NCI-H2107 (cell line): ENCODE data around the gene EN2.
"Not testable (repeated sequence)": the region's sequence is repeated elsewhere in the genome, so short reads cannot be mapped to it uniquely, and the experiment has no call there.

Source experiments
- DNase-seq: peaks from one replicate; lab custom pipeline; 2025; lab: John Stamatoyannopoulos, UW

Gene EN2

DNA sequence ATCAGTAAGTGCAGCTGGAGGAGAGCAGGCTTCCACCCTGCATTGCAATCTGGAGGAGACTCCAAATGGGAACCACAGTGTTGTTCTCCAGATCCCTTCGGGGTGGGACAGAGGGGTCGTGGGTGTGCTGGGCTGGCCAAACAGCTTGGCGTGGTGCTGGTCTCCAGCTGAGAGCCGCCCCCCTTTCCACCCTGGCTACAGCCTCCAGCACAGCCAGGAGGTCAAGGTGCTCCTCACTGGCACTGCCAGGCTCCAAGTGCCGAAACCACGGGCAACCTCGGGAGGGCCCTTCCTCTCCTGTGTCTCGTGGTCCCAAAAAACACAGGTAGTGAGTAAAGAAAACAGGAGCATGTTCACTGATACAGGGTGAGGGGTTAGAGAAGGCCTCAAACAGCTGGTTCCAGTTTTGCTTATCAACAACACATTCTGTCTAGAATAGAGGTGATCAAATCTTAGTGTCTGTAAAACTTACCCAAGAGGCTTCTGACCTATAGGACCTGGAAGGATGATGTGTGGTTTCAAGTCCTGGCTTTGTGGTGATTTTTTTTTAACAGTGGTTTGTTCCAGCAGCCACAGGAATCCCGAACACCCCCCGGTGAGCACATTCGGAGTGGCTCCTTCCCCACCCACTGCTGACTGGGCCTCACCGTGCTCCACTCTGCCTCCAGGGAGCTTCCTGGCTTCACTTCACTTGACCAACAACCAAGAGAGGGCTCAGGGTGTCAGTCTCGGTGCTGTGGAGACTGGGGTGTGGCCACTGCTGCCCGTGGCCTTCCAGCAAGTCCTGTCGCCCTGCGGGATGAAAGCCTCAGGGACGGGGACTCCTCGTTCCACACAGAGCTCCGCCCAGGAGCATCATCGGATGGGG lies 31.2 kb upstream of the EN2 start:
- no peak for DNase-seq

DNA sequence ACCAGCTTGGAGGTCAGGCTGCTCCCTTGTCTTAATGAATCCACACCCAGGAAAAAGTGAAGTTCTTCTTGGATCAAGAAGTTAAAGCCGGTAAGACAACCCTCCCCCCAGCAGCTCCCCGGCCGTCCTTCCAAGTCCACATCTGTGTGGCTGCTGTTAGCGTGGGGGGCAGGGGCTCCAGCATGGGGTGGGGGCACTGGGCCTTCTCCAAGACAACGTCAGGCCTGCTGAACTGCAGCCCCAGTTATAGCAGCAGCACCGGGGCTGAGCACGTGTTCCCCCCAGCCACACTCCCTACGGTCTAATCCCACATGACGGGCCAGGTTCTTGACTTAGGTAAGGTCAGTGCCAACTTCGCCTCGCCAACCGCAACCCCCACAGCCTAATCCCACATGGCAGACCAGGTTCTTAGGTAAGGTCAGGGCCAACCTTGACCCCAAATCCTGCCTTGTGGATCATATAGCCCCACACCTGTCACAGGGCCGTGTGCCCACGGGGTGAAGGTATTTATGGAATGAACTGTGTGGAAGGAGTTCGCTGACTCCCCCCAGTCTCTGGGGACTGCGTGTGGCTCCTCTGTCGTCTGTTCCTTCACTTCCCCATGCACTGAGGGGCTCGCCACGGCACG lies 30.4 kb upstream of the EN2 start:
- no peak for DNase-seq

DNA sequence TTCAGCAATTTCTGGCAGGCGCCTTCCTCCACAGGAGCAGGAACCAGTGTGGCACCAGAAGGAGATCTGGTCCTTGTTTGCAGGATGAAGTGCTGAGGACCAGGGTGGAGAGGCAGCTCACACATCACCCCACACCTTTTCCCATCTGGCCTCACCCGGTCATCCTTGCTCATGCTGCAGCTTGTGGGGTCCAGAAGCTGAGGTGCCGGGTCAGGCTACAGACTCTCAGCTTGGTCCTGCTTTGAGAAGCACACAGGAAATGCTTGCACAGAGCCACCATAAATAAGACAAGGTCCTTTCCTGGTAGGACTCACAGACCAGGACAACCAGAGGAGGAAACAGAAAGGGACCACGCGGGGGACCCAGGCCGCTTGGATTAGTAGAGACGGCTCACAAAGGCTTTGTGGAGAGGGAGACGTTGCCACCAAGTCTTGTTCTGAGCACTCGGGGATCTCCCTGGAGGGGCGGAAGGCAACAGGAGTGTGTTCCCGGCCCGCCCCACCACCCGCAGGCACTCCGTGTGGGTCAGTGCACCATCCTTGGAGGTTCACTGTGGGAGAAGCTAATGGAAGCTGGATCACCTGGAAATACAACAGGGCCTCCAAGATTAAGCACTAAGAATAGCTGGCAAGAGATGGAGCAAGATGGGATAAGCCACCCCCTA lies 29.6 kb upstream of the EN2 start:
- no peak for DNase-seq

DNA sequence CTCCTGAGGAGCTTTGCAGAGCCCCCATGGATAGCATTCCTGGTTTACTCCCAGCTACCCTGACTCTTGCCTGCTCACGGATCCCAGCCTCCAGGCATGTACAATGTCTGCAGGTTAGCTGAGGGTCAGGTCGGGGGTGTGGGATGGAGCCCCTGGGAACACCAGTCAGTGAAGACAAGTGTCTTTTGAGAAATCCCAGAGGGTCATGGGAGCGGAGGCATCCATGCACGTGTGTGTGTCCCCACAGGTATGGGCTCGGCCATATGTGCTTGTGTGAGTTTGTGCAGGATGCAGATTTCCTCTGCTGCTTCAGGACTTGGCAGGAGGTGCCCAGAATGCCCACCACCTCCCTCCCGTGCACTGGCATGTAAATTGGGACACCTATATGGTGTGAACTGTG lies 28.3 kb upstream of the EN2 start:
- DNase-seq = no peak

DNA sequence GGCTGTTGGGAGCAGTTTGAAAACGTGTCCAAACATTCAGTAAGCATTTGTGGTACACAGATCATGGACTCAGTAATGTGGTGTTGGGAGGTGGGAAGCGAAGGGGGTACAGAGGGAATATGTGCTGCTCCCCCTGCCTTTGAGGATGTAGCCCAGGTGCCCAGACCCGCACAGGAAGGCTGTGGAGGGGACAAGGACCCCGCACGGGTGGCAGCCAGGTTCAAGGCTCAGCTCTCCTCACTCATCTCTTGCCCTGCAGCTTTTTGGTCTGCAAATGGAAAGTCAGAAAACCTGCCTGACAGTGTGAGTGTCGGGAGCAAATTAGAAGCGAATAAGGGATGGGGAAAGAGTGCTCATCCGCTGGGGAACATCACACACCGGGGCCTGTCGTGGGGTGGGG lies 27.3 kb upstream of the EN2 start:
- DNase-seq = no peak

DNA sequence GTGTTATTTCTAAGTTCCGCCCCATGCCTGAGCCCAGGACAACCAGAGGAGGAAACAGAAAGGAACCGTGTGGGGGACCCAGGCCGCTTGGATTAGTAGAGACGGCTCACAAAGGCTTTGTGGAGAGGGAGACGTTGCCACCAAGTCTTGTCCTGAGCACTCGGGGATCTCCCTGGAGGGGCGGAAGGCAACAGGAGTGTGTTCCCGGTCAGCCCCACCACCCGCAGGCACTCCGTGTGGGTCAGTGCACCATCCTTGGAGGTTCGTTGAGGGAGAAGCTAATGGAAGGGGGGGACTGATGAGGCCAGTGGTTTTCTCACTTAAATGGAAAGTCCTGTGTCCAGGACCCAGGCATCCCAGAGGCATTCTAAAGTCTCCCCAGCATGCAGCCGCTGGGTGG lies 26.7 kb upstream of the EN2 start:
- no peak for DNase-seq

DNA sequence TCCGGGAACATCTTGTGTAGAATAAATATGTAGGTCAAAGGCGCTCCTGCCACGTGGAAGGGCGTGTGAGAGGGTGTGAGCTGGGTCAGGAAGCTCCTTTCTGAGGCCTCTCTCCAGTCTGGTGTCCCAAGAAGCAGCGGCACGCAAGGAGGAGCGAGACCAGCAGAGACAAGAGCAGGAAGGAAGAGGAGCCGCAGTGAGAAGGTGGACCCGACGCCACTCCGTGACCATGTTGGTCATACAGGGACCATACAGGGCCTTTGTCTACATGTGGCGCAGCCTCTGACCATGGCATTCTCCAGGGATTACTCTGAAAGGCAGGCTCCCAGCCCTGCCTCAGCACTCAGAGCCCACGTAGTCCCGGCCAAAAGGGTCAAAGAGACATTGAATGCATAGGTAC lies 26.2 kb upstream of the EN2 start:
- no peak for DNase-seq

DNA sequence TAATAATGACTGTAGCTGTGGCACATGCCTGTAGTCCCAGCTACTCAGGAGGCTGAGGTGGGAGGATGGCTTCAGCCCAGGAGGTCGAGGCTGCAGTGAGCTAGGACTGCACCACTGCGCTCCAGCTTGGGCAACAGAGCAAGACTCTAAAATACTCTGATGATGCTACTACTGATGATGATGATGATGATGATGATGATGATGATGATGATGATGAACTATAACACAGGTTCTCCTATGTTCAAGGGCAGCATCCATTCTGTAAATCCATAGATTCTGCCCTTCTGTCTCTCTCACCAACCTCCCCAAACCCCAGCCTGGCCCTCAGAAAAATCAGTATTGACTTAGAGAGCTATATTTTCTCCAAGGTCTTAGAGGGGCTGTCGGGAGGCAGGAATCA lies 22.8 kb upstream of the EN2 start:
- DNase-seq = no peak

DNA sequence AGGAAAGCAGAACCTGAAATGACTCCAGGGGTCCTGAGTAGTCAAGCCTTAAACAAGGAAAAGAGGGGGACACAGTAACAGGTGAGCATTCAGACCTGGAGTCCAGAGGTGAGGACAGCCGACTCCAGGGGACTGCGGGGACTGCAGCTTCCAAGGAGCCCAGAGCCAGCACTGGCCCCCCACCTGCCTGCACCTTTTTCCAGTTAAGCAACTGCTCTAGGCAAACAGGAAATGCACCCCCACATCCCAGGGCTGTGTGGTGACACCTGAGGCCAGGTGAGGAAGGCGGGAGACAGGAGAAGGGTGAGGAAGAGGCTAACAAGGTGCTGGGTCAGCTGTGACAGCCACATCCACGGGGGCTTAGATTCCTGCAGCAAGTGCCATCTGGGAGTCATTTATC lies 20.1 kb upstream of the EN2 start:
- DNase-seq = no peak

DNA sequence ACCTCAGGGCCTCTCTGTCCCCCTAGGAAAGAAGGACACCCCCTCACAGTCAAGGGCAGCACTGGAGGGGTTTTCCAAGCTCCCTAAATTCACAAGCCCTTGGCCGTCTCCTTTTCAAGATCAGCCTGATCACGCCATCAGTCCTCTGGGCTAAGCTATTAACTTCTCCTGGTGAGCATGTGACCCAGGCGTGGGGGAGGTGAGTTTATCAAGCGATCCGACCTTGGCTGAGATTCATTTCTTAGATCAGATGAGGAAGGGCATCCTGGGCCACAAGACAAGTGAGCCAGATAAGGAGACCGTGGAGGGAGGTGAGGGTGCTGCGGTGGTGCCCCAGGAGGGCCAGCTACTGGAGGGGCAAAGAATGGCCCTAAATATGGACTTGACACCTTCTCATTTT lies 19.2 kb upstream of the EN2 start:
- DNase-seq = no peak

DNA sequence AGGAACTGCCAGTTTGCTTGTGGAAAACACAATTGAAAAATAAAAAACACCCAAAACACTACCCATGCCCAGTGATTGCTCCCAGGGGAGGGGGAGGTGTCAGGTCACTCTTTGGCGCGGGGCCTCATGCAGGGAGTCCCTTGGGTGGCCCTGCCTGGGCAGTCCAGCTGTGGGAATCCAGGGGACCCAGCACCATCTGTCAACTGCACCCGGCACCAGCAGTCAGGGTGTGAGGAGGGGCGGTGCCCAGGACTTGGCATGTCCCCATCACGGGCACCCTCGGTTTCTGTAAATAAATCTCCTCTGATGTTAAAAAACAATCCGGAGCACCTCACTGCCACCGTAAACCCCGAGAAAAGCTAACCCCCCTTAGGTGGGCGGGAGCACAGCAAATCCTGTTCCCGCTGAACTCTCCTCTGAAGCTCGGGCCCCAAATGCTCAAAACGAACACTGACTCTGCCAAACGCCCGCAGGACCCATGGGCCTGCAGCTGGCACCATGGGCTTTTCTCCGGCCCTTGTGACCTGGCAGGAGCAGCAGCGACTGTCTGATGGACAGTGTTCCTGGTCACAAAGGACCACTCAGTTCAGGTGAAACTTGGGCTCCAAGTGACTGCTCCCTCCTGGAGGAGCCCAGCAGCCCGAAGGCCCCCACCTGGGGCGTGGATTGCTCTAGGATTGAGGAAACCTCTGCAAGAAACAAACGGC lies 18.5 kb upstream of the EN2 start:
- DNase-seq = no peak

DNA sequence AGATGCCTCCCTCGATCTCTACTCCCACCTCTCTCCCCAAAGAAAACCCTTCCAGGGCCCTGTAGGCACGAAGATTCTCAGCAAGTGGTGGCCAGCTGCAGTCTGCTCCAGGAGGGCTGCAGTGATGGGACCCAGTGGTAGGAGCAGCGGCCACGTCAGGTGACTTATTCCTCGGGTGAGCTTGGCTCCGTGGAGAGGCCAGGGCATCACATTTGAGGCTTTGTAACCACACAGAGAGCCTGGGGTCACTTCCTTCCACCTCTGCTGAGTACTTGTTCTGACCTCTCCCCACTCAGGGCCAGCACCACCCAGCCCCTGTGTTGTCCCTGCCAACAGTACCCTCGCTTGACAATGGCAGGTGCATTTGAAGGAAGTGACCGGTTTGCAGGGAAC lies 17.9 kb upstream of the EN2 start:
- DNase-seq = no peak

DNA sequence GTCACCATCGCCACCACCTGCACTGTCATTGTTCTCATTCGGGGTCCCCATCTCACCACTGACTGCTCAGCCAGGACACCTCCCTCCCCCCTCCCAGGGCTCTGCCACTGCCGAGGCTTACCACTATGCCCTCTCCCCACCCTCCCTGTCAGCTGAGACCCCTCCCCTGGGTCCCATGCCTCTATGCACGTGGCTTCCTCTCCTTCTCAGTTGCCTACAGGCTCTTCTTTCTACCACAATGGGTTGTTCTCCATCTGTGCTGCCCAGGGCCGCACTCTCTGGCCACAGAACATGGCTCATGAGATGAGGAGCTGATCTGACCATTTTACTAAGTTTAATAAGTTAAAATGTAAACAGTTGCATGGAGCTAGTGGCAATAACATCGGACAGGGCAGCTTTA lies 16.1 kb upstream of the EN2 start:
- DNase-seq = no peak

DNA sequence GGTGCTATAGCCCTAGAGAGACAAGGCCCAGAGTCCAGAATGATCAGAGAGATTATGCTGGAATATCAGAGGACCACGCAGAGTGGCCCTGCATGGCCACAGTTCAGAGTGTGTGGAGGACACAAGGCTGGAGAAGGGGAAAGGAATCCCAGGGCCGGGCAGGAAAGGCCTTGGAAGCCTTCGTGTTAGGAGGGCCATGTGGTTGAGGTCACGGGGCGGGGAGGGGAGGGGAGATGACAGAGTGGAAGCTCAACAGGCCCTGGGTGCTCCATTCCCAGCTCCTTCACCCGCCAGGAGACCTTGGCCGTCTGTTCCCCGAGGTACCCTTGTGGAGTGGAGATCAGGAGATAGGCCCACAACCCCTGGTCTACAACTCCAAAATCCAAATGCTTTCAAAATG lies 13.2 kb upstream of the EN2 start:
- no peak for DNase-seq

DNA sequence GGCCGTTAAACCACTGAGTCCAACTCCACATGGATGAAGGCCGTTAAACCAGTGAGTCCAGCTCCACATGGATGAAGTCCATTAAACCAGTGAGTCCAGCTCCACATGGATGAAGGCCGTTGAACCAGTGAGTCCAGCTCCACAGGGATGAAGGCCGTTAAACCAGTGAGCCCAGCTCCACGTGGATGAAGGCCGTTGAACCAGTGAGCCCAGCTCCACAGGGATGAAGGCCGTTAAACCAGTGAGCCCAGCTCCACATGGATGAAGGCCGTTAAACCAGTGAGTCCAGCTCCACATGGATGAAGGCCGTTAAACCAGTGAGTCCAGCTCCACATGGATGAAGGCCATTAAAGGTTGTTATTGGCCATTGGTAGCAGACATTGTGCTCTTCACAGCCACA lies 12.3 kb upstream of the EN2 start:
- DNase-seq = not testable (repeated sequence)

DNA sequence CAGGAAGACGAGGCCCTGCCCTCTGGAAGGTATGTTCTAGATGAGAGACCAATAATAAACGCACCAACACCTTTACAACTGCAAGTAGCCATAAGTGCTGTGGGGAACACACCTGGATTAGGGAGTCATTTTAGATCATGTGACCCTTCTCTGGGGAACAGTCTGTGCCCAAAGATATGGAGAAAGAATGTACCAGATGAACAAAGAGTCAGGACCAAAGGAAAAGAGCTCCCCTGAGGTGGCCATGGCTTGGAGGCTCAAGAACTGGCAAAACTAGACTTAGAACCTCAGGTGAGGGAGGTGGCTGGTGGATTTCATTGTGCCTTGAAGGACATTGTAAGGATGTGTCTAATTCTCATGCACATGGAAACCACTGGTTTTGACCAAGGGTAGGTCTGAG lies 10.3 kb upstream of the EN2 start:
- DNase-seq = no peak

DNA sequence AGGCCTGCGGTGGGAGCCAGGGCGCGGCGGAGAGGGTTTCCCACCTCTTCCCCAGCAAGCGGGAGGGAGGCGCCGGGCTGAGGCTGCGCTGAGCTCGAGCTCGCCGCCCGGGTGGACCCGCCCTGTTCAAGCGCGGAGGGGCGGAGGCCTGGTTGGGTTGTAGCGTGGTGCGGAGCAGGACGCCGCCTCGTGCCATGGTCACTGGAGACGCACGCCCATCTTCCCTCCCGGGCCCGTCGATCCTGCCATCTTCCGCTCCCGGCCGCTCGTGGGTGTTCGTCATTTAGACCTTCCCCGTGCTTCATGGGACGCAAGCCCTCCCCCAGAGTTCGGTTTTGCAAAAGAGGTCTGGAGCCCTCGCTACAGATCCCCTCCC lies 9.3 kb upstream of the EN2 start:
- no peak for DNase-seq

DNA sequence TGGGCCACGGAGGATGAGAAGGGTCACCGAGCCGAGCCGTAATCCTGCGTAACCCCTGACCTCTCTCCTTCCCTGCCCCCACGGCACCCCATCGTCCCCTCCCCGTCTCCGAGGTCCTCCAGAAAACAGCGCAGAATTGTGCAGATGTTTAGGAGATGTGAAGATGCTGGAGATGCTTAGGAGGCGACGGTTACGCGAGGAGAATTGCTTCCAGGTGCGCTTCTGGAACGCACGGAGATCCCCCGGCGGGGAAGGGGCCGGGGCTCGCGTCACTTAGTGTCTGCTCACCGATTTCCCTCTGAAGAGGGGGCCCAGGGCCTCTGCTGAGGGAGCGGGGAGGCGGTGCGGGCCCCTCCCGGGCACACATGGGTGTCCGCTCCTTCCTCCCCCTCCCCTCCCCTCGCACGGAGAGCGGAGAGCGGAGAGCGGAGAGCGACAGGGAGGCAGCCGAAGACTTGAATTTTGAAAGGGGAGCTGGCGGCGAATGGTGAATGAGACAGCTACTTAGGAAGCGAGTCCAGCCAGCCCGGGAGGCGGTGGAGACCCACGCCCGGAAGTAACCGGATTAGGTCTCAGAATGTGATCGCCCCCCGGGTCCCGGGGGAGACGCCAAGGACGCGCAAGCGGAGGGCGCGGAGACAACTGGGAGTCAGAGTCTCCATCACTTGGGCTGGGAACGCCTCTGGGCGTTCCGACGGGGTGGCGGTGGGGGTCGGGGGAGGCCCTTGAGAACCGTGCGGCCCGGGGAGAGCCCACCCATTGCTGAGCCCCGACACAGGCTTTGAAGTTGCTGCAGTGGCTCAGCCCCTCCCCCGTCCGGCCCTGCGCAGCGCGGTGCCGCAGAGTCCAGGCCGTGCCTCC lies 8.7 kb upstream of the EN2 start:
- no peak for DNase-seq

DNA sequence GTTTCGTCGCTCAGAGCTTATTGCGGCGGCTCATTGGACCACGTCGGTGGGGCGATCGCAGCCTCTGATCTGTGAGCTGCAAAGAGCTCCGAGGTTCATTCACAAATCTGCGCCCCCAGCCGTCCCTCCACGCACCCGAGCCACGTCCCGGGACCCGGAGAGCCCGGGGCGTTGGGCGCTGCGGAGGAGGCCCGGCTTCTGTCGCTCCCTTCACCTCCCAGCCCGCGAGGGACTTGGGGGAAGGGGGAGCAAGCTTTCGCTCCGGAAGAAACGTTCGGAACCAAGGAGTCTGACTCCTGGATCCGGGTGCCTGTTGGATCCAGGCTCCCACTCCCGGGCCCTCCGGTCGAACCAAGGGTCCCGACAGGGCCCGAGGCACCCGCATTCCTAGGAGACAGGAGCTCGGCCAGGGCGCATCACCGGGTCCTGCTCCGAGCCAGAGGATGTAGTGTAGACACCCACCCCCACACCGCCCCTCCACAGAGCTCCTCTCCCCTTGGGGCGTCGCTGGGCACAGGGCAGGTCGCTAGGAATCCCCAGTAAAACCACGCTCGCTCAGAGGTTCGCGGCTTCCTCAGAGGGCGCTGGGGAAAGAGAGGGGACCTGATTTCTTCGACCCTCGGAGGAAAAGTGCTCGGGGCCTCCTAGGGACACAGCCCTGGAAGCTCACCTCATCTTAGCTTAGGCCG lies 7.9 kb upstream of the EN2 start:
- no peak for DNase-seq

DNA sequence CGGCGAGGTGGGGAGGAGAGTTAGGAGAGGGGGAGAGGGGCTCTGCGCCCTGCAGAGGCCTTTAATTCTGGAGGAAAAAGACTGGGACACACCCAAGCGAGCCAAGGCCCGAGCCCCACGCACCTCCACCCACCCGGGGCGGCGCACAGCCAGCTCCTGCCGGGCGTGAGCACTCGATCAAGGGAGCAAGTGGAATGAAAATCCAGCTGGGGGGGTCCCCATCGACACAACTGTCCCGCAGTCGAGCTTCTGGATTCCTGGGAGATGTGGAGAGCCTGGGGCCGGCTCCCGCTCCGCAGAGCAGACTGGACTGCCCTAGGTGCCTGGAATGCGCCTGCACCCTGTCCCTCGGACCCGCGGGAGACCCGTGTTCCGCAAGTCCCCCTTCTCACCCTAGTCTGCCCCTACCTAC lies 7.4 kb upstream of the EN2 start:
- DNase-seq = no peak
